Retinal pigment epithelial cell (primary cell): ENCODE measurements around the gene TBPL2.

Experiments used
- DNase-seq: peaks from one replicate; pipeline ENCODE4 v3.0.0-alpha.2; 2010; ENCODE audit warnings: low read depth
- H3K4me3 ChIP-seq: 2 replicates; pipeline ENCODE4 v1.5.1; 2011; ENCODE audit warnings: mild to moderate bottlenecking, low read length, control low read depth, moderate library complexity
- CTCF ChIP-seq: conservative IDR thresholded peaks from 2 replicates; pipeline ENCODE4 v1.5.1; 2011; ENCODE audit warnings: low read depth, low read length, control low read depth, inconsistent platforms

Gene TBPL2

GRCh38 chr14:55366271-55366670, 74.1 kb downstream of the TBPL2 start:
- H3K4me3 ChIP-seq: no peak overlapping the region
- no peak for DNase-seq
- TF ChIP-seq CTCF: no peak
